Measurements from ENCODE around the gene DMBX1. TPM values are rescaled to one million over a fixed set of nuclear protein-coding genes. Genes with fewer than 3 reads are reported as not detected.

The DMBX1 gene
- total RNA-seq, 3 donors from 2014 or later = not detected

DNA sequence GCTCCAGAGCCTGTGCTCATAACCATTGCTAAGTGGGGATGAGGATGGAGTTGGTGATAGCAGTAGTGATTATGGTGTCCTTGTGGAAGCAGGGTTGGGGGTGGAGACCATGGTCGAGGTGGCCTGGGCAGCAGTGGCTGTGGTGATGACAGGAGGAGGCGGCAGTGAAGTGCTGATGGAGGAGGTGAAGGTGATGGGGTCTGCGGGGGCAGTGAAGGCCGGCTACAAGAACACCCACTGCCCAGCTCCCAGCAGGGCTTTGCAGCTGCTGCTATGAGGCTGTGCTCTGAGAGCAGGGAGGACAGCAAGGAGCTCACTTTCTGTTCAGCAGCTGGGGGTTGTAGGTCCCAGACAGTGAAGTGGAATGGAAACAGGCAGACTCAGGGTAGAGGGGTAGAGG, 15.6 kb upstream of the DMBX1 start:
- intact Hi-C loops (cut with DNase I, micrococcal nuclease) = loop anchor here in 1 of 2 donors (10.0 kb wide), 1 partner anchor 51 kb away; no protein-coding TSS in a partner anchor
- TF ChIP-seq, protein P1, sequence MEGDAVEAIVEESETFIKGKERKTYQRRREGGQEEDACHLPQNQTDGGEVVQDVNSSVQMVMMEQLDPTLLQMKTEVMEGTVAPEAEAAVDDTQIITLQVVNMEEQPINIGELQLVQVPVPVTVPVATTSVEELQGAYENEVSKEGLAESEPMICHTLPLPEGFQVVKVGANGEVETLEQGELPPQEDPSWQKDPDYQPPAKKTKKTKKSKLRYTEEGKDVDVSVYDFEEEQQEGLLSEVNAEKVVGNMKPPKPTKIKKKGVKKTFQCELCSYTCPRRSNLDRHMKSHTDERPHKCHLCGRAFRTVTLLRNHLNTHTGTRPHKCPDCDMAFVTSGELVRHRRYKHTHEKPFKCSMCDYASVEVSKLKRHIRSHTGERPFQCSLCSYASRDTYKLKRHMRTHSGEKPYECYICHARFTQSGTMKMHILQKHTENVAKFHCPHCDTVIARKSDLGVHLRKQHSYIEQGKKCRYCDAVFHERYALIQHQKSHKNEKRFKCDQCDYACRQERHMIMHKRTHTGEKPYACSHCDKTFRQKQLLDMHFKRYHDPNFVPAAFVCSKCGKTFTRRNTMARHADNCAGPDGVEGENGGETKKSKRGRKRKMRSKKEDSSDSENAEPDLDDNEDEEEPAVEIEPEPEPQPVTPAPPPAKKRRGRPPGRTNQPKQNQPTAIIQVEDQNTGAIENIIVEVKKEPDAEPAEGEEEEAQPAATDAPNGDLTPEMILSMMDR (IDR thresholded peaks at IDR 0.05) = no peak

DNA sequence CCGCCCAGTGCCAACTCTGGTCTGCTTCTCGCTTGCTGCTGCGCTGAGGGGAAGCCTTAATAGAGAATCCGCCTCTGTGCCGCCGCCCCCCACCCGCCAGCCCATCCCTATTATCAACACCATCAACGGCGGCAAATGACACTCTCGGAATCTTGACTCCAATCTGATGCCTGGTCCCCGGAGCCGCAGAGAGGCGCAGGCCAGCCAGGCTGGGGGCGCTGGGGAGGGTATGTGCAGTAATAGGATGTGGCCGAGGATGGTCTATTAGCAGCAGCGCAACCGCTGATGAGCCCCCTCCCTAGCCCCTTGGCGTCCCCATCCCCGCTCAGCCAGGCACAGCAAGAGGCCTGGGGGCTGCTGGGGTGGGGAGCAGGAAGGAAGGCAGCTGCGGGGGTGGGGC, 15.1 kb upstream of the DMBX1 start:
- Histone ChIP-seq H3K9me3 (no peaks in the 10 kb centered on the region), H3K4me3 (no peak overlapping the region), H3K36me3 (ENCODE audit: low read depth) (no peaks in the 10 kb centered on the region), H3K4me1 (ENCODE audit: low read depth) (no peaks in the 10 kb centered on the region)
- TF ChIP-seq, protein P1 (IDR thresholded peaks at IDR 0.05) = no peak
- DNase-seq (no peak), ATAC-seq (no peak)
- intact Hi-C loops (cut with DNase I, micrococcal nuclease) = loop anchor here in 1 of 2 donors (10.0 kb wide), 1 partner anchor 50 kb away; no protein-coding TSS in a partner anchor

More for the DNA sequence above, 15.6 kb upstream of the DMBX1 start:
- Histone ChIP-seq H3K36me3 (ENCODE audit: low read depth) (no peaks in the 10 kb centered on the region), H3K4me3 (no peak overlapping the region), H3K9me3 (no peaks in the 10 kb centered on the region), H3K4me1 (ENCODE audit: low read depth) (no peaks in the 10 kb centered on the region)
- DNase-seq (no peak), ATAC-seq (no peak)

DNA sequence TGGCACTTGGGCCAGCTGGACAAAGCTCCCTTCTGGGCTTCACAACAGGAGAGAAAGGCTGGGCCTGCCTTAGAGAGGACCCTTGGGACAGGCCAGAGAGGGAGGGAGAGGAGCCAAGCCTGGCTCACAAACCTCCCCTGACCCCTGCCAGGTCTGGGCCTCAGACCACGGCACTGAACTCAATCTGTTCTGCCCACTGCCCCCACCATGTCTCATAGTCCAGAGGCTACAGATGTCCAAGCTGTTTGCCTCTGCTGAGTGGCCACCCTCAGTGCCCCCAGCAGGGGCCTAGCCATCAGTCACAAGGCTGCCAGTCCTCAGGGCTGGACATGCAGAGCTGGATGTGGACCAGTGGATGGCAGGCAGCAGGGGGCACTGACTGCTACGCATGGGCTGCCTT, 13.0 kb upstream of the DMBX1 start:
- DNase-seq (no peak), ATAC-seq (no peak)
- intact Hi-C loops (cut with DNase I, micrococcal nuclease) = loop anchor here (2.0 to 10.0 kb wide), 2 partner anchors 48 to 52 kb away; no protein-coding TSS in a partner anchor
- Histone ChIP-seq H3K4me1 (ENCODE audit: low read depth) (no peaks in the 10 kb centered on the region), H3K4me3 (no peak overlapping the region), H3K36me3 (ENCODE audit: low read depth) (no peaks in the 10 kb centered on the region), H3K9me3 (no peaks in the 10 kb centered on the region)
- TF ChIP-seq, protein P1 (IDR thresholded peaks at IDR 0.05) = no peak

DNA sequence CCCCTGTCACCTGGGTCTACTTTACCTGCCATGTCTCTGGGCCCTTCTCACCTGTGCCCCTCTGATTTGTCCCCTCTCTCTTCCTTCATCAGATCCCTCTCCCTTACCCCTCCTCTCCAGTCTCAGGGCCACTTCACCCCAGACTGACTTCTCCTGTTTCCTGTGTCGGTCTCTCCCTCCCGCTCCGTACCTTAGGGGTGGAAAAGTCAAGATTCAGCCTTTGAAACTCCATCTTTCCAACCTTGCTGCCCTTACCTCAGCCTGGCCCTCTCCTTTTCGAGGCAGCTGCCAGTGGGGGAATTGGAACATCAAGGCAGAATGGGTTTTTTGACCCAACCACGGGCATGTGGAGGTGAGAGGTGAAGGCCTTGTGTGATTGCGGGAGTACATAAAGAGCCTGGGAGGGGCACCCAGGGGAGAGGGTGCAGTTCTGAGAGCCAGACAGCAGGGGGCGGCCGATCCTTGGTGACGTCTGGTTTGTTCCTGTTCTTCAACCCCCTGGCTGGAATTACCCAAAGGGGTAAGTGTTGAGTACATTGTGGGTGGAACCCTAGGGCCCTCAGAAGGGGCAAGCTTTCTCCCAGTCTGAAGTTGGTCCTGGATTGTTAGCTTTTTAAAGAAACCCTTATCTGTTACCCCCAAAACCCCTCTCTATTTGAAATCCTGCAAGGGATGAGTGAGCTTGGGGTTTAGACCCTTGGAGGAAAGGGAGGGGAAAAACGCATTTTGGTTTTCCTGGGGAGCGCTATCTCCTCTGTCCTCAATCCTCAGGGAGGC, 12.3 kb upstream of the DMBX1 start:
- peak; percentile 95 for ATAC-seq
- intact Hi-C loops (cut with DNase I, micrococcal nuclease) = loop anchor here (2.0 to 10.0 kb wide), 2 partner anchors 47 to 51 kb away; no protein-coding TSS in a partner anchor
- Histone ChIP-seq H3K4me1 (ENCODE audit: low read depth) (no peaks in the 10 kb centered on the region), H3K36me3 (ENCODE audit: low read depth) (no peaks in the 10 kb centered on the region), H3K4me3 (no peak overlapping the region), H3K9me3 (no peaks in the 10 kb centered on the region)
- TF ChIP-seq, protein P1 (IDR thresholded peaks at IDR 0.05) = peak; percentile 87
- DNase-seq = peak; percentile 67 to 86 (median 85)

DNA sequence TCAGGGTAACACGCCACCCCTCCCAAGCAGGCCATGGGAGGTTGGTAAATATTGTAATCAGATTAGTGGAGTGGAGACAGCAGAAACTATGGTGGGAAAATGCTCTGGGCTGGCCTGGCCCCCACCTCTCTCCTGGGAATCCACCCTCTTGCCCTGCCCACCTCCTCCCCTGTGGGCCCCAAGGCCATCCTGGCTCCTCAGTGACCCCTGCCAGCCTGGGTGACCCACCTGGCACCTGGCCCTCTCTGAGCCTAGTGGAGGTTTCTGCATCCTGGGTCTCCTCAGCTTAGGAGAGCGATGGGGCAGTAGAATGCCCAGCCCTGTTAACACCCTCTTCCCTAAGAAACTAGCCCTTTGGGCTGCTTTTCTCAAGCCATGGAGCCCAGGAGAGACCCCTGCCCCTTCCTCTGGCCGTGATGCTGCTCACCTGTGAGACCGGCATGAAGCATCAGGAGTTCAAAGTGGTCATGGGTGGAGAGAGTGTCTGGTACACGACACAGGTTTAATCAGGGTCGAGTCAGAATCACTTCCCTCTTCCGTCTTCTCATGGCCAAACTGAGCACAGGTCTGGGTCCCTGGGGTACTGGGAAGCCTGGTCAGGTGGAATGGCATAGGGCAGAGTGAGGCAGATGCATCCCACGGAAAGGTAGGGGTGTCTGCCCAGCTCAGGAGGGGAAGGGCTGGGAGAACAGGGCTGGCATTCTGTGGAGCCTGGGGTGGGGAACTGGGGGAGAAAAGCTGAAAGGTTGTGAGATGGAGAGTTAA, 10.7 kb upstream of the DMBX1 start:
- TF ChIP-seq, protein P1 (IDR thresholded peaks at IDR 0.05) = no peak
- no peaks in the 10 kb centered on the region for H3K36me3 ChIP-seq (ENCODE audit: low read depth)
- H3K4me1 ChIP-seq (ENCODE audit: low read depth) = no peaks in the 10 kb centered on the region
- DNase-seq = no peak
- ATAC-seq = no peak
- no peak overlapping the region for H3K4me3 ChIP-seq
- intact Hi-C loops (cut with DNase I, micrococcal nuclease) = loop anchor here in 1 of 2 donors (10.0 kb wide), 1 partner anchor 46 kb away; no protein-coding TSS in a partner anchor
- no peaks in the 10 kb centered on the region for H3K9me3 ChIP-seq

All from mucosa of descending colon (tissue), 3 donors.